H9 (cell line): ENCODE measurements around the gene NACC2. TPM values are rescaled to one million over a fixed set of nuclear protein-coding genes. Genes with fewer than 3 reads are reported as not detected.

Experiments used
- DNase-seq: peaks from one replicate; pipeline ENCODE4 v3.0.0-alpha.2; 2017
- H2AFZ ChIP-seq: one replicate; pipeline ENCODE4 v1.6.1; 2013; ENCODE audit warnings: mild to moderate bottlenecking, low read length, control low read depth, moderate library complexity
- H2AK5ac ChIP-seq: 2 replicates; pipeline ENCODE4 v1.6.1; 2013; ENCODE audit warnings: low read length, control low read depth, mixed read lengths; ENCODE audit not compliant: insufficient read length
- H2BK120ac ChIP-seq: one replicate; pipeline ENCODE4 v1.6.1; 2013; ENCODE audit warnings: low read depth, mild to moderate bottlenecking, low read length, control low read depth, inconsistent platforms; ENCODE audit not compliant: poor library complexity, severe bottlenecking
- H2BK12ac ChIP-seq: 2 replicates; pipeline ENCODE4 v1.6.1; 2013; ENCODE audit warnings: low read length, control low read depth, mixed read lengths, low read depth; ENCODE audit not compliant: insufficient read length
- H2BK15ac ChIP-seq: 2 replicates; pipeline ENCODE4 v1.6.1; 2013; ENCODE audit warnings: low read depth, low read length, control low read depth
- H2BK20ac ChIP-seq: one replicate; pipeline ENCODE4 v1.6.1; 2013; ENCODE audit warnings: low read depth, mild to moderate bottlenecking, low read length, control low read depth, inconsistent platforms; ENCODE audit not compliant: poor library complexity, severe bottlenecking
- H2BK5ac ChIP-seq: 2 replicates; pipeline ENCODE4 v1.6.1; 2013; ENCODE audit warnings: low read length, control low read depth, mixed read lengths; ENCODE audit not compliant: insufficient read length
- H3K14ac ChIP-seq: 2 replicates; pipeline ENCODE4 v1.6.1; 2013; ENCODE audit warnings: low read length, control low read depth; ENCODE audit not compliant: insufficient read depth
- H3K18ac ChIP-seq: 2 replicates; pipeline ENCODE4 v1.6.1; 2013; ENCODE audit warnings: low read depth, mild to moderate bottlenecking, mixed read lengths, low read length, control low read depth; ENCODE audit not compliant: insufficient read length
- H3K23ac ChIP-seq: 2 replicates; pipeline ENCODE4 v1.6.1; 2013; ENCODE audit warnings: low read length, control low read depth, mixed read lengths, low read depth; ENCODE audit not compliant: insufficient read length
- H3K23me2 ChIP-seq: 2 replicates; pipeline ENCODE4 v1.6.1; 2013; ENCODE audit warnings: low read depth, mild to moderate bottlenecking, mixed read lengths, low read length, control low read depth; ENCODE audit not compliant: insufficient read length, poor library complexity, severe bottlenecking
- H3K27ac ChIP-seq: 2 replicates; pipeline ENCODE4 v1.5.1; 2013; ENCODE audit warnings: low read length, control low read depth, mixed read lengths, low read depth; ENCODE audit not compliant: insufficient read length
- H3K27me3 ChIP-seq: 2 replicates; pipeline ENCODE4 v1.6.1; 2013; ENCODE audit warnings: low read length, control low read depth, inconsistent platforms; ENCODE audit not compliant: insufficient read depth
- H3K4ac ChIP-seq: 2 replicates; pipeline ENCODE4 v1.6.1; 2013; ENCODE audit warnings: low read depth, mild to moderate bottlenecking, control low read depth, inconsistent platforms, low read length, moderate library complexity
- H3K4me1 ChIP-seq: 2 replicates; pipeline ENCODE4 v1.6.1; 2013; ENCODE audit warnings: low read length, control low read depth, inconsistent platforms; ENCODE audit not compliant: insufficient read depth
- H3K4me2 ChIP-seq: 2 replicates; pipeline ENCODE4 v1.6.1; 2013; ENCODE audit warnings: low read length, control low read depth, mixed read lengths; ENCODE audit not compliant: insufficient read length, insufficient read depth
- H3K56ac ChIP-seq: 2 replicates; pipeline ENCODE4 v1.6.1; 2013; ENCODE audit warnings: low read depth, mild to moderate bottlenecking, mixed read lengths, low read length, control low read depth; ENCODE audit not compliant: insufficient read length
- H3K79me1 ChIP-seq: 2 replicates; pipeline ENCODE4 v1.6.1; 2013; ENCODE audit warnings: low read depth, mild to moderate bottlenecking, moderate library complexity, low read length, control low read depth, inconsistent platforms; ENCODE audit not compliant: insufficient read depth, poor library complexity, severe bottlenecking
- H3K79me2 ChIP-seq: 2 replicates; pipeline ENCODE4 v1.6.1; 2013; ENCODE audit warnings: low read length, control low read depth, inconsistent platforms; ENCODE audit not compliant: insufficient read depth
- H3K9ac ChIP-seq: 2 replicates; pipeline ENCODE4 v1.6.1; 2013; ENCODE audit warnings: low read length, control low read depth, mixed read lengths; ENCODE audit not compliant: insufficient read length; ENCODE audit errors: extremely low read depth
- H3K9me3 ChIP-seq: one replicate; pipeline ENCODE4 v1.6.1; 2013; ENCODE audit warnings: low read depth, low read length, inconsistent platforms; ENCODE audit not compliant: control insufficient read depth
- H3T11ph ChIP-seq: one replicate; pipeline ENCODE4 v1.6.1; 2013; ENCODE audit warnings: mild to moderate bottlenecking, low read length, control low read depth, inconsistent platforms
- H4K20me1 ChIP-seq: one replicate; pipeline ENCODE4 v1.6.1; 2013; ENCODE audit not compliant: control insufficient read depth, insufficient read length, insufficient read depth
- H4K5ac ChIP-seq: 2 replicates; pipeline ENCODE4 v1.6.1; 2013; ENCODE audit warnings: low read depth, mild to moderate bottlenecking, mixed read lengths, low read length, control low read depth; ENCODE audit not compliant: insufficient read length
- H4K8ac ChIP-seq: replicated peaks from 2 replicates; pipeline ENCODE4 v1.6.1; 2013; ENCODE audit warnings: low read length, control low read depth, mixed read lengths, low read depth; ENCODE audit not compliant: insufficient read length
- H4K91ac ChIP-seq: 2 replicates; pipeline ENCODE4 v1.6.1; 2013; ENCODE audit warnings: low read depth, mild to moderate bottlenecking, moderate library complexity, mixed read lengths, low read length, control low read depth; ENCODE audit not compliant: insufficient read length
- H3K27ac Mint-ChIP-seq, 3 experiments: 2 replicates in 2 of 3; 3 replicates in 1 of 3; pipeline ENCODE4 v1.8.0; 2020 to 2021; ENCODE audit warnings: mixed read lengths in 3 of 3, mild to moderate bottlenecking in 1 of 3, moderate library complexity in 1 of 3
- H3K27me3 Mint-ChIP-seq: 2 replicates; pipeline ENCODE4 v1.8.0; 2021; ENCODE audit warnings: low read depth, mild to moderate bottlenecking, moderate library complexity, mixed read lengths
- H3K36me3 Mint-ChIP-seq, 3 experiments: 2 replicates in 2 of 3; 3 replicates in 1 of 3; pipeline ENCODE4 v1.8.0; 2020 to 2021; ENCODE audit warnings: low read depth in 3 of 3, mixed read lengths in 3 of 3; ENCODE audit not compliant: insufficient read depth in 1 of 3
- H3K4me1 Mint-ChIP-seq, 2 experiments: 2 replicates each; pipeline ENCODE4 v1.8.0; 2020; ENCODE audit warnings: mixed read lengths in 2 of 2
- H3K4me3 Mint-ChIP-seq, 2 experiments: 2 replicates in 1 of 2; 3 replicates in 1 of 2; pipeline ENCODE4 v1.8.0; 2020 to 2021; ENCODE audit warnings: mild to moderate bottlenecking in 2 of 2, mixed read lengths in 2 of 2, moderate library complexity in 1 of 2
- H3K9me3 Mint-ChIP-seq, 2 experiments: 2 replicates in 1 of 2; 3 replicates in 1 of 2; pipeline ENCODE4 v1.8.0; 2020; ENCODE audit warnings: mild to moderate bottlenecking in 2 of 2, mixed read lengths in 2 of 2, moderate library complexity in 1 of 2
- CTCF ChIP-seq: fragments of 200-600 bp; sonication (generic); conservative IDR thresholded peaks from 3 replicates; pipeline ENCODE4 v1.8.0; 2021; ENCODE audit warnings: antibody characterized with exemption, mild to moderate bottlenecking
- WGBS: extraction: QIAGEN DNeasy Blood & Tissue Kit; methylation state at CpG from one replicate; pipeline ENCODE4 v1.1.7; 2013; ENCODE audit warnings: missing lambda C conversion rate, low lambda C conversion rate, mixed read lengths; ENCODE audit not compliant: insufficient read length; ENCODE audit errors: extremely low coverage; 5-methylcytosine and 5-hydroxymethylcytosine counted together
- total RNA-seq: library from RNA; stranded (reverse); gene quantifications from 2 replicates; pipeline ENCODE4 v1.2.1, GENCODE V29; 2021

The NACC2 gene
- total RNA-seq, 1 experiment from 2014 or later = 11.5 TPM

- Histone ChIP-seq H4K20me1 (no peaks in the 10 kb centered on the region), H2AFZ (no peak overlapping the region), H3K56ac (no peak overlapping the region), H3K18ac (no peak overlapping the region), H3K4ac (no peak overlapping the region), H2BK15ac (no peak overlapping the region), H3K27ac (no peak overlapping the region), H3K9ac (no peak overlapping the region), H2BK20ac (no peak overlapping the region), H3K27me3 (no peaks in the 10 kb centered on the region), H3K14ac (no peak overlapping the region; the same call in 1 of the 2 replicates), H4K5ac (no peak overlapping the region), H4K91ac (no peak overlapping the region), H3K79me1 (no peaks in the 10 kb centered on the region), H3K4me1 (no peaks in the 10 kb centered on the region; the same call in 1 of the 2 replicates), H2BK5ac (no peak overlapping the region), H3K9me3 (no peaks in the 10 kb centered on the region), H2AK5ac (no peak overlapping the region), H3K79me2 (no peaks in the 10 kb centered on the region), H2BK120ac (no peak overlapping the region), H3K23me2 (no peaks in the 10 kb centered on the region), H3K4me2 (no peak overlapping the region), H3T11ph (no peak overlapping the region), H3K23ac (no peak overlapping the region), H4K8ac (no peak overlapping the region), H2BK12ac (no peak overlapping the region)
- no peaks in the 10 kb centered on the region for H3K36me3 Mint-ChIP-seq
- no peaks in the 10 kb centered on the region for H3K27me3 Mint-ChIP-seq
- peaks cover 18 to 35% of the 10 kb centered on the region in 2 experiments for H3K4me1 Mint-ChIP-seq
- WGBS = no CpG with 5 or more reads among the region's 18 CpGs
- no peak for TF ChIP-seq CTCF
- no peak overlapping the region for H3K27ac Mint-ChIP-seq
- no peak overlapping the region for H3K4me3 Mint-ChIP-seq
- no peak for DNase-seq
- no peaks in the 10 kb centered on the region; a peak in 1 of 5 replicates for H3K9me3 Mint-ChIP-seq
These were observed 93.9 kb downstream of the NACC2 start for GRCh38 chr9:136001231-136001630.
